AG09309 (cell line): ENCODE measurements around the gene CSGALNACT2.

Source experiments
- DNase-seq: peaks from one replicate; pipeline ENCODE4 v3.0.0-alpha.2; 2010; ENCODE audit warnings: low read depth
- H3K4me3 ChIP-seq: 2 replicates; pipeline ENCODE4 v1.5.1; 2011; ENCODE audit warnings: mild to moderate bottlenecking, low read depth, low read length, moderate library complexity; ENCODE audit not compliant: control insufficient read depth
- CTCF ChIP-seq: IDR thresholded peaks from 2 replicates; pipeline ENCODE4 v1.5.1; 2011; ENCODE audit warnings: mild to moderate bottlenecking, low read depth, low read length, inconsistent platforms; ENCODE audit not compliant: insufficient read depth, control insufficient read depth; ENCODE audit errors: missing control alignments

CSGALNACT2 gene

GRCh38 chr10:43206391-43207235 is 68.4 kb downstream of the CSGALNACT2 start:
- TF ChIP-seq CTCF = no peak
- H3K4me3 ChIP-seq = no peak overlapping the region
- DNase-seq = no peak

DNA sequence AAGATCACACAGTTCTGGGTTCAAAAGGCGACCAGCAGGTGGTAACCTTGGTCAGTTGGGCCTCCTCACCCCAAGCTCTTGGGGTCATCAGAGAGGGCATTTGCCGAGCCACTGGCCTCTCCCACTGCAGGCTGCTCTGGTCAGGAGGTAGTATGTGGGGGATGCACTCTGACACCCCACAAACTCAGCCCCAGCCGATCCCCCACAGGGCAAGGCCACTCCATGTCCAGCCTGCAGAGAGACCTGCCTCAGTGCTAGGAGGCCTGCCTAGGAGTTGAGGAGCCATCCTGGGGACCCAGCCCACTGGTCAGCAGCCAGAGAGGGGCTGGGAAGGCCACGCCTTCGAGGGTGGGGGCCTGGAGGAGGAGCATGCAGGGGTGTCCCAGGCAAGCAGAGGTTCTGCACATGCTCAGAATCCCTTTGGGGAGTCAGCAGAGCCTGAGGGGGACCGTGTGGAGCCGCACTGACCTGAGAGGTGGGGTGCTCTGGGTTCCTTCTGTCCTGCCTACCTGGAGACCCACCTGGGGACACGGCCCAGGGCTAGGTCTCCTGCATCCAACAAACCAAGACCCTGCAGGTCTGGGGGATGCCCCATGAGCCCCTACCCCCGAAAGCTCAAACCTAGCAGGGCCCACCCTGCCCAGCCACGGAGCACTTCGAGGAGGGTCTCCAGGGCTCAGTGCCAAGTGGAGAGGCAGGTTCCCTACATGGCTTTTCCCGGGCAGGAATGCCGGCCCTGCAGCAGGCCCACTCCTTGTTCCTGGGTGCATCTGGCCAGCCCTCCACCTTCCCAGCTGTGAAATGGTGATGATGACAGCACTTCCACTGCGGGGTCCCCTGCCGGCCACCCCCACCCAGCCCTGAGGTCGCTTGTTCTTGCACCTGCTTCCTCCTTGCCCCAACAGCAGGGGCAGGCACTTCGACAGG is 70.2 kb downstream of the CSGALNACT2 start:
- TF ChIP-seq CTCF = no peak
- no peak for DNase-seq
- H3K4me3 ChIP-seq = no peak overlapping the region

GRCh38 chr10:43209074-43209455 is 70.8 kb downstream of the CSGALNACT2 start:
- no peak overlapping the region for H3K4me3 ChIP-seq
- TF ChIP-seq CTCF = no peak
- no peak for DNase-seq

- no peak overlapping the region for H3K4me3 ChIP-seq
- no peak for DNase-seq
- TF ChIP-seq CTCF = no peak
Measured at GRCh38 chr10:43209651-43210141, 71.5 kb downstream of the CSGALNACT2 start.

DNA sequence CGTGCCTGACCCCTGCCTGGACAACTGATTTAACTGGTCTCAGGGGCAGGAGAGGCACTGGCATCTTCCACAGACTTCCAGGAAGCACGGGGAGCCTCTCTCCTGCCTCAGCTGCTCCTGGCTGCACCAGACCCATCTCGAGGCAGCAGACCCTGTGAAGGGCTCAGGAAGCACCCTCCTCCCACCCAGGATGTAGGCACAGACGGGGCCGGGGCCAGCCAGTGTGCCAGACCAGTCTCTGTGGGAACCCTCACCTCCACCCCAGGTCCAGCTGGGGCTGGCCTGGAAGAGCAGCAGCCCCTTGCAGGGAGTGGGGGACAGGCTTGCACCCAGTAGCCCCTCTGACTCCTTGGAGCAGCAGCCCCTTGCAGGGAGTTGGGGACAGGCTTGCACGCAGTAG is 72.3 kb downstream of the CSGALNACT2 start:
- no peak overlapping the region for H3K4me3 ChIP-seq
- no peak for DNase-seq
- TF ChIP-seq CTCF = no peak

- DNase-seq = no peak
- no peak overlapping the region for H3K4me3 ChIP-seq
Measured at GRCh38 chr10:43211030-43211429, 72.8 kb downstream of the CSGALNACT2 start.

More at GRCh38 chr10:43211030-43211429, 72.8 kb downstream of the CSGALNACT2 start:
- no peak for TF ChIP-seq CTCF
